Caco-2 (cell line): ENCODE data around the gene AKAP8L. TPM values are rescaled to one million over a fixed set of nuclear protein-coding genes. Genes with fewer than 3 reads are reported as not detected.

Experiments
- BruUV-seq: library from RNA; stranded (reverse); fragments of 400-500 nt; replicated peaks from 2 replicates; lab custom pipeline; 2021; lab: Mats Ljungman, UMichigan
- CTCF ChIA-PET: fragments of 300-600 bp; sonication (Branson Sonifier 250); formaldehyde crosslinking; loops from one replicate; lab custom pipeline; 2022; ENCODE audit warnings: antibody characterized with exemption; lab: Charles Lee
- POLR2A ChIA-PET: fragments of 300-600 bp; sonication (Branson Sonifier 250); formaldehyde crosslinking; loops from one replicate; lab custom pipeline; 2022; ENCODE audit warnings: antibody characterized with exemption; lab: Charles Lee
- DNase-seq, 2 experiments: peaks; one replicate each; pipeline versions ENCODE4 v3.0.0 to v3.0.0-alpha.2; 2020 to 2022
- H3K27me3 ChIP-seq: replicated peaks from 2 replicates; pipeline ENCODE4 v1.6.0; 2011; ENCODE audit warnings: low read length; ENCODE audit not compliant: control insufficient read depth, insufficient read depth
- H3K36me3 ChIP-seq: 2 replicates; pipeline ENCODE4 v1.5.1; 2011; ENCODE audit warnings: low read length; ENCODE audit not compliant: control insufficient read depth, insufficient read depth
- H3K4me1 ChIP-seq: fragments of 250-450 bp; sonication (Bioruptor Pico); 2 replicates; pipeline ENCODE4 v1.5.1; 2020; ENCODE audit warnings: mild to moderate bottlenecking
- H3K4me3 ChIP-seq: 2 replicates; pipeline ENCODE4 v1.5.1; 2011; ENCODE audit warnings: low read depth, mild to moderate bottlenecking, control low read depth, low read length
- H3K9me3 ChIP-seq: fragments of 250-450 bp; sonication (Bioruptor Pico); 2 replicates; pipeline ENCODE4 v1.5.1; 2020; ENCODE audit warnings: mild to moderate bottlenecking, moderate library complexity
- H3K27ac Mint-ChIP-seq: one replicate; pipeline ENCODE4 v1.8.0; 2022; ENCODE audit warnings: mixed read lengths; ENCODE audit not compliant: unreplicated experiment
- H3K27me3 Mint-ChIP-seq: one replicate; pipeline ENCODE4 v1.8.0; 2022; ENCODE audit warnings: mixed read lengths; ENCODE audit not compliant: insufficient read depth, unreplicated experiment
- H3K36me3 Mint-ChIP-seq: one replicate; pipeline ENCODE4 v1.8.0; 2022; ENCODE audit warnings: mild to moderate bottlenecking, mixed read lengths; ENCODE audit not compliant: insufficient read depth, unreplicated experiment
- H3K4me1 Mint-ChIP-seq: one replicate; pipeline ENCODE4 v1.8.0; 2022; ENCODE audit warnings: low read depth, mixed read lengths; ENCODE audit not compliant: unreplicated experiment
- H3K4me3 Mint-ChIP-seq: one replicate; pipeline ENCODE4 v1.8.0; 2022; ENCODE audit warnings: mild to moderate bottlenecking, moderate library complexity, mixed read lengths; ENCODE audit not compliant: unreplicated experiment
- H3K9me3 Mint-ChIP-seq: one replicate; pipeline ENCODE4 v1.8.0; 2022; ENCODE audit warnings: mixed read lengths; ENCODE audit not compliant: unreplicated experiment
- CTCF ChIP-seq, 2 experiments: fragments of 200-600 bp in 1 of 2; IDR thresholded peaks; 1 replicate in 1 of 2; 2 replicates in 1 of 2; pipeline versions ENCODE4 v1.5.1 to v1.8.0; 2011 to 2022; ENCODE audit warnings: antibody characterized with exemption in 1 of 2, control low read depth in 1 of 2, inconsistent platforms in 1 of 2, low read depth in 1 of 2, low read length in 1 of 2, mild to moderate bottlenecking in 1 of 2, moderate library complexity in 1 of 2; ENCODE audit not compliant: insufficient read depth in 1 of 2, severe bottlenecking in 1 of 2, unreplicated experiment in 1 of 2
- intact Hi-C: fragments of 100-400 bp; cut with micrococcal nuclease; formaldehyde crosslinking; loops from one replicate; pipeline ENCODE4 v1.10.0; 2022; ENCODE audit not compliant: unreplicated experiment
- total RNA-seq: library from RNA; stranded (reverse); gene quantifications from 2 replicates; pipeline ENCODE4 v1.2.3, GENCODE V29; 2022

AKAP8L gene
- total RNA-seq, 1 experiment from 2014 or later, result 112 TPM

DNA sequence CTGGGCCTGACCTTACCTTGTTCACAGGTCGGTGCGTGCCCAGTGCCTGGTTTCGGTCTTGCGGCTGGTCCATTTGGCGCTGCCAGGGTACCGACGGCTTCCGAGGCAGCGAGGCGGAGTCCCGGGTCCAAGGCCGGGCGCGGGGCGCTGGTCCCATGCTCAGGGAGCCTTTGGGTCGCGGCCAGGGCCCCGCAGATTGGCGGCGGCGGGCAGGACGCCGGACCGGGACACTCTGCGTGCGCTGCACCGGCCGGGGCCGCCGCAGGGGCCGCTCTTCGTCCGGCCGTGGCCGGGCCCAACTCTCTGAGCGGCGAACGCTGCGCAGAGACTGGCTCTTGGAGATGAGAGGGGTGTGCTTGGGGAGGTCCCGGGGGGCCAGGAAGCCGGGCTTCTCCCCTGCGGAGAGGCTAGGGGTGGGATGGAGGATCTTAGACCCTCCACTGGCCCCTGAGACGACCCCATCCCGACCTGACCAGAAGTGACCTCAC lies 34.3 kb upstream of the AKAP8L start:
- no peaks in the 10 kb centered on the region for H3K27me3 ChIP-seq

DNA sequence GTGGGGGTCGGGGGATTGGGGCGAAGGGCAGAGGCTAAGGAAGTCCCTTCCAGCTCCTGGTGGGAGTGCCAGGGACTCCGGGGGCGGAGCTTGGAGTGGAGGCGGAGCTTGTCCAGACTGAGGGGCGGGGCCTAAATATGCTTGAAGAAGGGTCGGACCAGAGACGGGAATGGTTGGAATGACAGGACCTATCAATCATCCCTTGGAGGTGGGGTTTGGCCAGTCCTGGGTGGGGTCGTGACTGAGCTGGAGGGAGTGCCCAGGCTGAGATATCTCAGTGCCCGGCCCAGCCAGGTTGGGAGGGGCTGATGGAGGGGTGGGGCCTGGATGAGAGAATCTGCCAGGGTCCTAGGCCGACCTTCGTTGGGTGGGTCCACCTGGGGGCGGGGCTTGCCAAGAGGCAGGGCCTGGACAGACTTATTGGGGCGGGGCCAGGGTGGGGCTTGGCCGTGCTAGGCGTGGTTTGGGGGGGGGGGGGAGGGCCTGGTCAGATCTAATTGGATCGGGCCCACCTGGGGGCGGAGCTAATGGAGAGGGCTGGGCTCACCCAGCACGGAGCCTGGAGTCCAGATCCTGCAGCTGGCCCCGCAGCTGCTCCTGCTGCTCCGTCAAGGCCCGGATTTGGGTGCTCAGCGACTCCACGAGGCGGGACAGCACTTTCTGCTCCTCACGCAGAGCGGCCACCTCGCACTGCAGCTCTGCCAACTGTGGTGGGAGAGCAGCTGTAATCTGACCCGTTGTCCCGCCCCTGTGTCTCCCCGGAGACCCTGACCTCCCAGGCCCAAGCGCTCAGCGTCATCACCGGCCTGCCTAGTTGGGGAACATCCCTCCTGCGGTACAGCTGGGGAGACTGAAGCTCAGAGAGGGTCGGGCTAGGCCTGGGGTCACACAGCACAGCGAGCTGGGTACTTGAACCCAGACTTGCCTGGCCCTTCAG lies 33.6 kb upstream of the AKAP8L start:
- H3K4me3 Mint-ChIP-seq, result no peak overlapping the region
- Histone ChIP-seq H3K9me3 (no peaks in the 10 kb centered on the region), H3K4me3 (no peak overlapping the region), H3K36me3 (no peaks in the 10 kb centered on the region), H3K4me1 (0 out of 2 replicates have a peak, but pooled peaks cover 7% of the 10 kb centered on the region), H3K27me3 (no peaks in the 10 kb centered on the region)
- no peak for TF ChIP-seq CTCF (IDR thresholded peaks at IDR 0.05; ENCODE audit: insufficient read depth in 1 of 2, low read depth in 1 of 2, low read length in 1 of 2, severe bottlenecking in 1 of 2, unreplicated experiment in 1 of 2)
- DNase-seq, result peak; percentile 49 to 62
- BruUV-seq, result no TSS peak
- no peaks in the 10 kb centered on the region for H3K27me3 Mint-ChIP-seq
- no peaks in the 10 kb centered on the region for H3K36me3 Mint-ChIP-seq
- ChIA-PET POLR2A (interaction anchor here (0.6 kb wide), 1 partner anchor 38 kb away, joined by 6 read pairs; no protein-coding TSS in a partner anchor), CTCF (interaction anchor here (0.7 kb wide), 1 partner anchor 33 kb away, joined by 4 read pairs; the partner anchor contains the start of gene AKAP8L)
- H3K27ac Mint-ChIP-seq, result no peak overlapping the region
- intact Hi-C loops, result no loop called here
- H3K4me1 Mint-ChIP-seq, result peaks cover 16% of the 10 kb centered on the region
- H3K9me3 Mint-ChIP-seq, result no peaks in the 10 kb centered on the region

More for the DNA sequence above, 34.3 kb upstream of the AKAP8L start:
- Mint-ChIP-seq H3K9me3 (no peaks in the 10 kb centered on the region), H3K36me3 (no peaks in the 10 kb centered on the region), H3K4me1 (peaks cover 16% of the 10 kb centered on the region), H3K4me3 (no peak overlapping the region), H3K27ac (no peak overlapping the region), H3K27me3 (no peaks in the 10 kb centered on the region)
- DNase-seq, result no peak
- Histone ChIP-seq H3K4me3 (no peak overlapping the region), H3K4me1 (0 out of 2 replicates have a peak, but pooled peaks cover 7% of the 10 kb centered on the region), H3K36me3 (no peaks in the 10 kb centered on the region), H3K9me3 (no peaks in the 10 kb centered on the region)
- CTCF ChIA-PET, result no interaction called here
- no TSS peak for BruUV-seq
- POLR2A ChIA-PET, result interaction anchor here (0.6 kb wide), 1 partner anchor 39 kb away, joined by 6 read pairs; no protein-coding TSS in a partner anchor
- TF ChIP-seq CTCF (IDR thresholded peaks at IDR 0.05; ENCODE audit: insufficient read depth in 1 of 2, low read depth in 1 of 2, low read length in 1 of 2, severe bottlenecking in 1 of 2, unreplicated experiment in 1 of 2), result no peak
- intact Hi-C loops, result no loop called here

DNA sequence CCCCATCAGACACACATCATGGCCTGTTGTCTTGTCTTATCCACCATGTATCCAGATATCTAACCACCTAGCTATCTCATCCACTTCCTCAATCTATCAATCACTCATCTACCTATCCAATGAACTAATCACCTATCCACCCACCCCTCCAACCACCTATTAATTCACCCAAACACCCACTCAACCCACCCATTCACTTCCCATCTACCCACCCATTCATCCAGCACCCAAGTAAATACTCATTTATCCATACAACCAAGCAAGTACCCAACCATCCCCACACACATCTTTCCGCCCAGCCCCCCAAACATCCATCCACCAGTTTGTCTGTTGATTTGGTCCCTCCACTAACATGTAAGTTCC lies 31.7 kb upstream of the AKAP8L start:
- BruUV-seq, result no TSS peak
- peak overlapping the region; percentile 64 for H3K27ac Mint-ChIP-seq
- intact Hi-C loops, result no loop called here
- no peaks in the 10 kb centered on the region for H3K27me3 Mint-ChIP-seq
- Histone ChIP-seq H3K36me3 (no peaks in the 10 kb centered on the region), H3K4me1 (0 out of 2 replicates have a peak, but pooled peaks cover 7% of the 10 kb centered on the region), H3K27me3 (no peaks in the 10 kb centered on the region), H3K9me3 (no peaks in the 10 kb centered on the region), H3K4me3 (no peak overlapping the region)
- peaks cover 5% of the 10 kb centered on the region for H3K36me3 Mint-ChIP-seq
- ChIA-PET CTCF (no interaction called here), POLR2A (no interaction called here)
- peaks cover 16% of the 10 kb centered on the region for H3K4me1 Mint-ChIP-seq
- DNase-seq, result no peak
- H3K4me3 Mint-ChIP-seq, result peak overlapping the region; percentile 75
- H3K9me3 Mint-ChIP-seq, result no peaks in the 10 kb centered on the region
- TF ChIP-seq CTCF (IDR thresholded peaks at IDR 0.05; ENCODE audit: insufficient read depth in 1 of 2, low read depth in 1 of 2, low read length in 1 of 2, severe bottlenecking in 1 of 2, unreplicated experiment in 1 of 2), result no peak
